ENCODE results near the gene ZNF608. TPM values are rescaled to one million over a fixed set of nuclear protein-coding genes. Genes with fewer than 3 reads are reported as not detected.

Gene ZNF608
- total and polyA plus RNA-seq, 2 donors from 2014 or later, result 5.9 to 35.8 TPM

DNA sequence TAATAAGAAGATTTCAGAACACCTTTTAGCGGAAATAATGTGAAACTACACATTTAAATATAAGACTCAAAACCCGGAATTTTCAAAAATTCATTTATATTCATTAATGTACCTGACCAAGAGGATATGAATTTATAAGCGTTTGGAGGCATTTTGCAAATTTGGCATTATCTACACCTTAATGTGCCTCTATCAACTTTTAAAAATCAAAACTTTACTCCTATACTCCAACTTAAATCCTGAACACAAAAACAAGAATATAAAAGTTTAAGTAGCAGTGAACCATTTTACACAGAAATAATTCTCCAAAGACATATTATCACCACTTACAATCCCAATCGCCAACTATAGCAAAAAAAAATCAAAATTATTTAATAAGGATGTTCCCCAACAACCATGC lies 3.9 kb downstream of the ZNF608 start:
- H3K9me3 ChIP-seq (ENCODE audit: control insufficient read depth in 2 of 3, insufficient read depth in 1 of 3, low read length in 3 of 3), result no peaks in the 10 kb centered on the region
- H3K36me3 ChIP-seq (ENCODE audit: control insufficient read depth in 2 of 3, insufficient read depth in 3 of 3, low read length in 3 of 3), result no peaks in the 10 kb centered on the region
- H3K4me1 ChIP-seq (ENCODE audit: control insufficient read depth in 2 of 3, insufficient read depth in 2 of 3, low read depth in 1 of 3, low read length in 3 of 3), result peaks cover 17 to 29% (median 25%) of the 10 kb centered on the region in 3 donors
- H3K27ac ChIP-seq (ENCODE audit: low read depth in 2 of 2, low read length in 2 of 2), result peak overlapping the region; percentile 88 to 89
- H3K4me3 ChIP-seq (ENCODE audit: low read length in 3 of 3), result peak overlapping the region; percentile 62 to 97 (median 90)
- no peak for DNase-seq
- H3K27me3 ChIP-seq (ENCODE audit: control insufficient read depth, insufficient read depth, low read length), result no peaks in the 10 kb centered on the region
- H3K9ac ChIP-seq (ENCODE audit: low read length in 3 of 3), result peak overlapping the region in 2 of 3 donors; percentile 74 to 91
- TF ChIP-seq CTCF (IDR thresholded peaks at IDR 0.05; ENCODE audit: borderline replicate concordance, extremely low read depth, insufficient read depth), result no peak
- no peak for FAIRE-seq
- intact Hi-C loops (cut with DNase I), result no loop called here

- Histone ChIP-seq H3K27me3 (ENCODE audit: control insufficient read depth, insufficient read depth, low read length) (no peaks in the 10 kb centered on the region), H3K36me3 (ENCODE audit: control insufficient read depth in 2 of 3, insufficient read depth in 3 of 3, low read length in 3 of 3) (no peaks in the 10 kb centered on the region), H3K9me3 (ENCODE audit: control insufficient read depth in 2 of 3, insufficient read depth in 1 of 3, low read length in 3 of 3) (no peaks in the 10 kb centered on the region), H3K9ac (ENCODE audit: low read length in 3 of 3) (peak overlapping the region in 2 of 3 donors; percentile 74 to 91), H3K27ac (ENCODE audit: low read depth in 2 of 2, low read length in 2 of 2) (peak overlapping the region; percentile 88 to 89), H3K4me1 (ENCODE audit: control insufficient read depth in 2 of 3, insufficient read depth in 2 of 3, low read depth in 1 of 3, low read length in 3 of 3) (peaks cover 23 to 36% (median 25%) of the 10 kb centered on the region in 3 donors), H3K4me3 (ENCODE audit: low read length in 3 of 3) (peak overlapping the region; percentile 62 to 97 (median 90))
- peak in 4 of 5 donors; percentile 70 to 96 (median 85) for DNase-seq
- intact Hi-C loops (cut with DNase I), result no loop called here
- TF ChIP-seq CTCF (IDR thresholded peaks at IDR 0.05; ENCODE audit: borderline replicate concordance, extremely low read depth, insufficient read depth), result no peak
- FAIRE-seq, result peak; percentile 84
These were observed 4.5 kb downstream of the ZNF608 start for GRCh38 chr5:124741711-124742496.

DNA sequence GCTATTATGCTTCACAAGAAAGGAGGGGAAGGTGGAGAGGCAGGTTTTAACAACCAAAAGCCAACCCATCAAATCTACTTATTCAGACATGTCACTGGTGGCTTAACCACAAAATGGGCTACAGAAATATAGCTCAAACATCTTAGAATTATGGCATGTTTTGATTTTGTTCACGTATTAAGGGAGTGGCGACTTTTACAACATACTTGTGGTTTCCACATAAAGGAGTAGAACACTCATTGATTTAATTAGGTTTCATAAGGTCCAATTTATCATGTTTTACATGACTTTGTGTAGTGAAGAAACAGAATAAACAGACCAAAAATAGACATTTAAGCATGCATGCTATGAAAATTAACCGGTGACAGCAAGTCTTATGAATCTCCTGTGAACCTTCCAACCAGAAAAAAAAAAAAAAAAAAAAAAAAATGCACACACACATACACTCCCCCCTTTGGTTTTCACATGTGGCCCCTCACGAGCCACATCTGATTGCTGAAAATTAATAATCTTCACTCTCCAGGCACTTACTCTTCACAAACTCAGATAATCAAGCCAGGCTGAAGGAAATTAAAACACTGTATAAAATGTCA lies 5.4 kb downstream of the ZNF608 start:
- DNase-seq (no peak), FAIRE-seq (no peak)
- TF ChIP-seq CTCF (IDR thresholded peaks at IDR 0.05; ENCODE audit: borderline replicate concordance, extremely low read depth, insufficient read depth), result no peak
- no peaks in the 10 kb centered on the region for H3K9me3 ChIP-seq (ENCODE audit: control insufficient read depth in 2 of 3, insufficient read depth in 1 of 3, low read length in 3 of 3)
- H3K4me1 ChIP-seq (ENCODE audit: control insufficient read depth in 2 of 3, insufficient read depth in 2 of 3, low read depth in 1 of 3, low read length in 3 of 3), result peaks cover 27 to 43% (median 28%) of the 10 kb centered on the region in 3 donors
- peak overlapping the region in 2 of 3 donors; percentile 62 to 97 for H3K4me3 ChIP-seq (ENCODE audit: low read length in 3 of 3)
- H3K27me3 ChIP-seq (ENCODE audit: control insufficient read depth, insufficient read depth, low read length), result no peaks in the 10 kb centered on the region
- no peak overlapping the region for H3K9ac ChIP-seq (ENCODE audit: low read length in 3 of 3)
- H3K27ac ChIP-seq (ENCODE audit: low read depth in 2 of 2, low read length in 2 of 2), result peak overlapping the region; percentile 8 to 35
- no peaks in the 10 kb centered on the region for H3K36me3 ChIP-seq (ENCODE audit: control insufficient read depth in 2 of 3, insufficient read depth in 3 of 3, low read length in 3 of 3)
- intact Hi-C loops (cut with DNase I), result no loop called here

Measured in kidney (tissue), 14 donors.